Keratinocyte (primary cell): Measurements from ENCODE around the gene ACD. TPM values are rescaled to one million over a fixed set of nuclear protein-coding genes. Genes with fewer than 3 reads are reported as not detected.

Experiments
- DNase-seq: peaks from one replicate; pipeline ENCODE4 v3.0.0-alpha.2; 2011; ENCODE audit warnings: low read depth, missing footprints, low spot score
- FAIRE-seq: peaks from 2 replicates; lab custom pipeline; 2011; peaks lifted over from hg19 to GRCh38; lab: Jason Lieb, UNC
- H2AFZ ChIP-seq: 2 replicates; pipeline ENCODE4 v1.6.0; 2012; ENCODE audit warnings: low read length, control low read depth, inconsistent platforms; ENCODE audit not compliant: control insufficient read depth
- H3K27ac ChIP-seq: 2 replicates; pipeline ENCODE4 v1.5.1; 2011; ENCODE audit warnings: low read length; ENCODE audit not compliant: control insufficient read depth, insufficient read depth
- H3K27me3 ChIP-seq: 3 replicates; pipeline ENCODE4 v1.6.0; 2011; ENCODE audit warnings: low read length; ENCODE audit not compliant: control insufficient read depth, insufficient read depth; ENCODE audit errors: extremely low read depth
- H3K36me3 ChIP-seq, 2 experiments: 2 replicates in 1 of 2; 3 replicates in 1 of 2; pipeline ENCODE4 v1.5.1; 2011; ENCODE audit warnings: low read length in 2 of 2, mild to moderate bottlenecking in 1 of 2; ENCODE audit not compliant: control insufficient read depth in 2 of 2, insufficient read depth in 2 of 2; ENCODE audit errors: extremely low read depth in 1 of 2
- H3K4me1 ChIP-seq: 3 replicates; pipeline ENCODE4 v1.5.1; 2011; ENCODE audit warnings: low read length; ENCODE audit not compliant: control insufficient read depth, insufficient read depth; ENCODE audit errors: extremely low read depth
- H3K4me2 ChIP-seq: 3 replicates; pipeline ENCODE4 v1.6.0; 2011; ENCODE audit warnings: low read depth, low read length; ENCODE audit not compliant: control insufficient read depth, insufficient read depth; ENCODE audit errors: extremely low read depth
- H3K4me3 ChIP-seq, 3 experiments: fragments of 200-600 bp in 1 of 3; sonication (generic) in 1 of 3; 2 replicates in 2 of 3; 3 replicates in 1 of 3; pipeline ENCODE4 v1.5.1; 2011 to 2016; ENCODE audit warnings: low read length in 3 of 3, mild to moderate bottlenecking in 3 of 3, control low read depth in 2 of 3, inconsistent platforms in 1 of 3, low read depth in 1 of 3, mixed read lengths in 1 of 3, mixed run types in 1 of 3, moderate library complexity in 1 of 3; ENCODE audit not compliant: control insufficient read depth in 2 of 3, insufficient read depth in 2 of 3; ENCODE audit errors: extremely low read depth in 1 of 3
- H3K79me2 ChIP-seq: 2 replicates; pipeline ENCODE4 v1.6.0; 2012; ENCODE audit warnings: low read length; ENCODE audit not compliant: control insufficient read depth, insufficient read depth
- H3K9ac ChIP-seq: 3 replicates; pipeline ENCODE4 v1.6.0; 2011; ENCODE audit warnings: low read length; ENCODE audit not compliant: control insufficient read depth, insufficient read depth; ENCODE audit errors: extremely low read depth
- H3K9me1 ChIP-seq: 3 replicates; pipeline ENCODE4 v1.6.0; 2011; ENCODE audit warnings: low read length; ENCODE audit not compliant: control insufficient read depth, insufficient read depth; ENCODE audit errors: extremely low read depth
- H3K9me3 ChIP-seq: 2 replicates; pipeline ENCODE4 v1.5.1; 2012; ENCODE audit warnings: low read depth, low read length; ENCODE audit not compliant: control insufficient read depth
- H4K20me1 ChIP-seq: 3 replicates; pipeline ENCODE4 v1.6.0; 2011; ENCODE audit warnings: low read length; ENCODE audit not compliant: control insufficient read depth, insufficient read depth; ENCODE audit errors: extremely low read depth
- EZH2 ChIP-seq: IDR thresholded peaks from one replicate; pipeline ENCODE4 v1.6.1; 2012; ENCODE audit warnings: inconsistent platforms, mild to moderate bottlenecking, low read length, moderate library complexity
- dilution Hi-C: fragments of 300-500 bp; cut with MboI; formaldehyde crosslinking; loops from one replicate; pipeline ENCODE4 v1.7.0; 2020; ENCODE audit warnings: low sequenced_read_pairs; ENCODE audit not compliant: extremely low pct_ligation_motif_present
- polyA plus RNA-seq, 5 experiments: library from polyadenylated mRNA; depleted of rRNA in 3 of 5; stranded (reverse) in 3 of 5; stranded (forward) in 1 of 5; unstranded in 1 of 5; fragments of >200 nt; gene quantifications; 1 replicate in 1 of 5; 2 replicates in 3 of 5; 3 replicates in 1 of 5; pipeline versions ENCODE4 v1.2.1 to v1.2.3, GENCODE V29; 2011 to 2012; ENCODE audit warnings: missing spikeins in 2 of 5, low read depth in 1 of 5, low replicate concordance in 1 of 5
- TF ChIP-seq, protein P1 (sequence below), 3 experiments: IDR thresholded peaks in 1 of 3; conservative IDR thresholded peaks in 1 of 3; optimal IDR thresholded peaks in 1 of 3; 2 replicates in 2 of 3; 3 replicates in 1 of 3; pipeline versions ENCODE3 to v1.5.1; 2011; ENCODE audit warnings: low read length in 3 of 3, mild to moderate bottlenecking in 3 of 3, moderate library complexity in 2 of 3, control low read depth in 1 of 3, inconsistent platforms in 1 of 3; ENCODE audit not compliant: insufficient read depth in 2 of 3; ENCODE audit errors: extremely low read depth in 1 of 3

The ACD gene
- polyA plus RNA-seq, 1 donor (not counting 4 experiments of a cell fraction or from before 2014, with no cell fraction given): 12.9 TPM

DNA sequence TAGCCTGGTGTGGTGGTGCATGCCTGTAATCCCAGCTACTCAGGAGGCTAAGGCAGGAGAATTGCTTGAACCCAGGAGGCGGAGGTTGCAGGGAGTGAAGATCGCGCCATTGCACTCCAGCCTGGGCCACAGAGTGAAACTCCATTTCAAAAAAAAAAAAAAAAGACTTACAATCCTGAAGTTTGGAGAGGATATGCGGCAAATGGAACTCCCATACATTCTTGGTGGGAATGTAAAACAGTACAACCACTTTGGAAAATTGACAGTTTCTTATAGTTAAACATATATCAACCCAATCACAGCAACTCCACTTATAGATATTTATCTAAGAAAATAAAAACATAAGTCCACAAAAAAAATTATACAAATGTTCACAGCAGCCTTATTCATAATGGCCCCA, 47.1 kb upstream of the ACD start:
- peaks cover 67% of the 10 kb centered on the region for H3K79me2 ChIP-seq
- FAIRE-seq (no peak), DNase-seq (no peak)

DNA sequence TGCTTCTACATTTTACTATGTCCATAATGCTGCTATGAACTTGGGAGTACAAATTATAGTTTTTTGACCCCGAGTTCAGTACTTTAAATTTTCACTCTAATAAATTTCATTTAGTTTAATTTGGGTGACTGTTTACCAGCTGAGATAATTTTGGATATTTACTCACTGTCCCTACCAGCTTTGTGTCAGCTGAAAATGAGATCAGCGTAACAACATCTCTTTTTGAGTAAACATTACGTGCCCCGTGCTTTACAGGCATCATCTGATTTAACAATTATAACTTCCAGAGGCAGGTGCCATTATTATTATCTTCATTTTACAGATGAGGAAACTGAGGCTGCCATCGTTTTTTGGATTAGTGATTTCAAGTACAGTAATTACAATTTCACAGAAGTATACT, 44.0 kb upstream of the ACD start:
- no peak overlapping the region for H3K4me2 ChIP-seq
- no peak for TF ChIP-seq EZH2
- TF ChIP-seq, protein P1, sequence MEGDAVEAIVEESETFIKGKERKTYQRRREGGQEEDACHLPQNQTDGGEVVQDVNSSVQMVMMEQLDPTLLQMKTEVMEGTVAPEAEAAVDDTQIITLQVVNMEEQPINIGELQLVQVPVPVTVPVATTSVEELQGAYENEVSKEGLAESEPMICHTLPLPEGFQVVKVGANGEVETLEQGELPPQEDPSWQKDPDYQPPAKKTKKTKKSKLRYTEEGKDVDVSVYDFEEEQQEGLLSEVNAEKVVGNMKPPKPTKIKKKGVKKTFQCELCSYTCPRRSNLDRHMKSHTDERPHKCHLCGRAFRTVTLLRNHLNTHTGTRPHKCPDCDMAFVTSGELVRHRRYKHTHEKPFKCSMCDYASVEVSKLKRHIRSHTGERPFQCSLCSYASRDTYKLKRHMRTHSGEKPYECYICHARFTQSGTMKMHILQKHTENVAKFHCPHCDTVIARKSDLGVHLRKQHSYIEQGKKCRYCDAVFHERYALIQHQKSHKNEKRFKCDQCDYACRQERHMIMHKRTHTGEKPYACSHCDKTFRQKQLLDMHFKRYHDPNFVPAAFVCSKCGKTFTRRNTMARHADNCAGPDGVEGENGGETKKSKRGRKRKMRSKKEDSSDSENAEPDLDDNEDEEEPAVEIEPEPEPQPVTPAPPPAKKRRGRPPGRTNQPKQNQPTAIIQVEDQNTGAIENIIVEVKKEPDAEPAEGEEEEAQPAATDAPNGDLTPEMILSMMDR (optimal IDR thresholded peaks at IDR 0.05 in 1 of 3, IDR thresholded peaks at IDR 0.05 in 1 of 3, conservative IDR thresholded peaks at IDR 0.05 in 1 of 3; ENCODE audit: extremely low read depth in 1 of 3, insufficient read depth in 2 of 3, low read length in 3 of 3): no peak
- peaks cover 9% of the 10 kb centered on the region for H3K4me1 ChIP-seq
- H3K9me3 ChIP-seq: no peaks in the 10 kb centered on the region
- peaks cover 61% of the 10 kb centered on the region for H3K79me2 ChIP-seq
- FAIRE-seq (no peak), DNase-seq (no peak)
- dilution Hi-C loops: no loop called here
- H3K36me3 ChIP-seq: peaks cover 0 to 4% of the 10 kb centered on the region in 2 experiments
- no peaks in the 10 kb centered on the region for H3K27me3 ChIP-seq
- no peak overlapping the region for H3K4me3 ChIP-seq
- H3K27ac ChIP-seq: no peak overlapping the region
- no peak overlapping the region for H2AFZ ChIP-seq
- peaks cover 5% of the 10 kb centered on the region for H3K9me1 ChIP-seq
- H4K20me1 ChIP-seq: peaks cover 3% of the 10 kb centered on the region
- H3K9ac ChIP-seq: no peak overlapping the region

More for the DNA sequence above, 47.1 kb upstream of the ACD start:
- peaks cover 9% of the 10 kb centered on the region for H3K4me1 ChIP-seq
- no peak for TF ChIP-seq EZH2
- TF ChIP-seq, protein P1 (optimal IDR thresholded peaks at IDR 0.05 in 1 of 3, IDR thresholded peaks at IDR 0.05 in 1 of 3, conservative IDR thresholded peaks at IDR 0.05 in 1 of 3; ENCODE audit: extremely low read depth in 1 of 3, insufficient read depth in 2 of 3, low read length in 3 of 3): no peak
- peaks cover 0 to 4% of the 10 kb centered on the region in 2 experiments for H3K36me3 ChIP-seq
- no peak overlapping the region for H3K9ac ChIP-seq
- peaks cover 3% of the 10 kb centered on the region for H4K20me1 ChIP-seq
- peaks cover 5% of the 10 kb centered on the region for H3K9me1 ChIP-seq
- H3K27me3 ChIP-seq: no peaks in the 10 kb centered on the region
- no peak overlapping the region for H3K4me3 ChIP-seq
- H3K27ac ChIP-seq: no peak overlapping the region
- H3K9me3 ChIP-seq: no peaks in the 10 kb centered on the region
- dilution Hi-C loops: no loop called here
- H2AFZ ChIP-seq: no peak overlapping the region
- no peak overlapping the region for H3K4me2 ChIP-seq
